Lower lobe of right lung (tissue), 2 donors: Measurements from ENCODE around the gene POLR3A. TPM values are rescaled to one million over a fixed set of nuclear protein-coding genes. Genes with fewer than 3 reads are reported as not detected.

Experiments used
- ATAC-seq, 2 donors: fragments of 200-7000 bp; cut with Tn5 transposase; one replicate each; pipeline ENCODE4 v1.9.1; 2020 to 2022; ENCODE audit warnings: mild to moderate bottlenecking in 2 of 2, moderate library complexity in 2 of 2
- DNase-seq: peaks from one replicate; pipeline ENCODE4 v3.0.0-alpha.2; 2020
- H3K27ac ChIP-seq: fragments of 200-600 bp; one replicate; pipeline ENCODE4 v1.8.0; 2022
- H3K27me3 ChIP-seq: fragments of 200-600 bp; one replicate; pipeline ENCODE4 v1.8.0; 2022; ENCODE audit warnings: low read depth
- H3K36me3 ChIP-seq: fragments of 200-600 bp; one replicate; pipeline ENCODE4 v1.8.0; 2022; ENCODE audit warnings: mild to moderate bottlenecking
- H3K4me1 ChIP-seq: fragments of 200-600 bp; one replicate; pipeline ENCODE4 v1.8.0; 2022
- H3K4me3 ChIP-seq: fragments of 200-600 bp; one replicate; pipeline ENCODE4 v1.8.0; 2022; ENCODE audit warnings: mild to moderate bottlenecking
- H3K9me3 ChIP-seq: fragments of 200-600 bp; one replicate; pipeline ENCODE4 v1.8.0; 2022
- CTCF ChIP-seq: fragments of 200-600 bp; IDR thresholded peaks from one replicate; pipeline ENCODE4 v1.8.0; 2022; ENCODE audit warnings: antibody characterized with exemption, mild to moderate bottlenecking
- intact Hi-C: fragments of 100-400 bp; cut with DNase I; formaldehyde crosslinking; loops from one replicate; pipeline ENCODE4 v1.11.0; 2022
- total RNA-seq: library from RNA; stranded (reverse); fragmentation: NEBNext Ultra II Directional; extraction: Animal tissue kit (Norgen Biotek cat#: 25700); gene quantifications from one replicate; pipeline ENCODE4 v1.2.1, GENCODE V29; 2021
- donor health status: DM: no; HTN: yes; CAD: no; lungs with severe emphysema.

The POLR3A gene
- total RNA-seq, 1 donor from 2014 or later = 11.2 TPM

GRCh38 chr10:78045237-78045636 lies 15.9 kb upstream of the POLR3A start:
- no peak for TF ChIP-seq CTCF
- Histone ChIP-seq H3K36me3 (peaks cover 31% of the 10 kb centered on the region), H3K4me1 (peaks cover 6% of the 10 kb centered on the region), H3K27me3 (no peaks in the 10 kb centered on the region), H3K4me3 (no peak overlapping the region), H3K27ac (no peak overlapping the region), H3K9me3 (no peaks in the 10 kb centered on the region)
- DNase-seq (no peak), ATAC-seq (no peak)
- intact Hi-C loops = no loop called here

- ATAC-seq (no peak), DNase-seq (no peak)
- no peak for TF ChIP-seq CTCF
- H3K9me3 ChIP-seq = no peaks in the 10 kb centered on the region
- no peaks in the 10 kb centered on the region for H3K27me3 ChIP-seq
- intact Hi-C loops = no loop called here
- peaks cover 6% of the 10 kb centered on the region for H3K4me1 ChIP-seq
- H3K27ac ChIP-seq = no peak overlapping the region
- H3K4me3 ChIP-seq = no peak overlapping the region
- H3K36me3 ChIP-seq = peaks cover 36% of the 10 kb centered on the region
Measured at GRCh38 chr10:78044699-78045098, 15.4 kb upstream of the POLR3A start.

- DNase-seq (no peak), ATAC-seq (no peak)
- intact Hi-C loops = no loop called here
- Histone ChIP-seq H3K27me3 (no peaks in the 10 kb centered on the region), H3K4me3 (no peak overlapping the region), H3K27ac (no peak overlapping the region), H3K36me3 (peaks cover 42% of the 10 kb centered on the region), H3K9me3 (no peaks in the 10 kb centered on the region), H3K4me1 (peaks cover 8% of the 10 kb centered on the region)
- TF ChIP-seq CTCF = no peak
Measured at GRCh38 chr10:78044179-78044578, 14.9 kb upstream of the POLR3A start.

- Histone ChIP-seq H3K9me3 (no peaks in the 10 kb centered on the region), H3K4me1 (peaks cover 22% of the 10 kb centered on the region), H3K36me3 (peaks cover 56% of the 10 kb centered on the region), H3K27me3 (no peaks in the 10 kb centered on the region), H3K4me3 (no peak overlapping the region), H3K27ac (no peak overlapping the region)
- ATAC-seq (no peak), DNase-seq (no peak)
- TF ChIP-seq CTCF = no peak
- intact Hi-C loops = no loop called here
Measured at GRCh38 chr10:78042752-78043104, 13.4 kb upstream of the POLR3A start.

- Histone ChIP-seq H3K27me3 (no peaks in the 10 kb centered on the region), H3K4me3 (no peak overlapping the region), H3K27ac (no peak overlapping the region), H3K4me1 (peaks cover 22% of the 10 kb centered on the region), H3K9me3 (no peaks in the 10 kb centered on the region), H3K36me3 (peaks cover 61% of the 10 kb centered on the region)
- no peak for TF ChIP-seq CTCF
- DNase-seq (no peak), ATAC-seq (no peak)
- intact Hi-C loops = no loop called here
Measured at GRCh38 chr10:78042058-78042751, 12.9 kb upstream of the POLR3A start.
